ENCODE measurements around the gene ZCCHC8.

- TF ChIP-seq, protein P1, sequence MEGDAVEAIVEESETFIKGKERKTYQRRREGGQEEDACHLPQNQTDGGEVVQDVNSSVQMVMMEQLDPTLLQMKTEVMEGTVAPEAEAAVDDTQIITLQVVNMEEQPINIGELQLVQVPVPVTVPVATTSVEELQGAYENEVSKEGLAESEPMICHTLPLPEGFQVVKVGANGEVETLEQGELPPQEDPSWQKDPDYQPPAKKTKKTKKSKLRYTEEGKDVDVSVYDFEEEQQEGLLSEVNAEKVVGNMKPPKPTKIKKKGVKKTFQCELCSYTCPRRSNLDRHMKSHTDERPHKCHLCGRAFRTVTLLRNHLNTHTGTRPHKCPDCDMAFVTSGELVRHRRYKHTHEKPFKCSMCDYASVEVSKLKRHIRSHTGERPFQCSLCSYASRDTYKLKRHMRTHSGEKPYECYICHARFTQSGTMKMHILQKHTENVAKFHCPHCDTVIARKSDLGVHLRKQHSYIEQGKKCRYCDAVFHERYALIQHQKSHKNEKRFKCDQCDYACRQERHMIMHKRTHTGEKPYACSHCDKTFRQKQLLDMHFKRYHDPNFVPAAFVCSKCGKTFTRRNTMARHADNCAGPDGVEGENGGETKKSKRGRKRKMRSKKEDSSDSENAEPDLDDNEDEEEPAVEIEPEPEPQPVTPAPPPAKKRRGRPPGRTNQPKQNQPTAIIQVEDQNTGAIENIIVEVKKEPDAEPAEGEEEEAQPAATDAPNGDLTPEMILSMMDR (conservative IDR thresholded peaks at IDR 0.05 in 1 of 2, IDR thresholded peaks at IDR 0.05 in 1 of 2; ENCODE audit: low read depth in 1 of 2, low read length in 2 of 2) = no peak
- no peak for TF ChIP-seq EZH2 (IDR thresholded peaks at IDR 0.05; ENCODE audit: low read length, missing control alignments)
These were observed 43.8 kb upstream of the ZCCHC8 start for GRCh38 chr12:122544537-122544936.

Measured in fibroblast of lung (primary cell).